GM19468 (cell line): ENCODE measurements around the gene GNS.
A peak's percentile ranks its signal among the peaks of the same experiment; 100 is the strongest.
"Not testable (repeated sequence)": the region's sequence is repeated elsewhere in the genome, so short reads cannot be mapped to it uniquely, and the experiment has no call there.

Source experiments
- ATAC-seq: cut with Tn5 transposase; IDR thresholded peaks from one replicate; pipeline ENCODE4 v1.9.1; 2021; ENCODE audit warnings: mild to moderate bottlenecking, moderate library complexity, moderate number of reproducible peaks; ENCODE audit not compliant: unreplicated experiment; ENCODE audit errors: extremely low read depth

GNS gene

DNA sequence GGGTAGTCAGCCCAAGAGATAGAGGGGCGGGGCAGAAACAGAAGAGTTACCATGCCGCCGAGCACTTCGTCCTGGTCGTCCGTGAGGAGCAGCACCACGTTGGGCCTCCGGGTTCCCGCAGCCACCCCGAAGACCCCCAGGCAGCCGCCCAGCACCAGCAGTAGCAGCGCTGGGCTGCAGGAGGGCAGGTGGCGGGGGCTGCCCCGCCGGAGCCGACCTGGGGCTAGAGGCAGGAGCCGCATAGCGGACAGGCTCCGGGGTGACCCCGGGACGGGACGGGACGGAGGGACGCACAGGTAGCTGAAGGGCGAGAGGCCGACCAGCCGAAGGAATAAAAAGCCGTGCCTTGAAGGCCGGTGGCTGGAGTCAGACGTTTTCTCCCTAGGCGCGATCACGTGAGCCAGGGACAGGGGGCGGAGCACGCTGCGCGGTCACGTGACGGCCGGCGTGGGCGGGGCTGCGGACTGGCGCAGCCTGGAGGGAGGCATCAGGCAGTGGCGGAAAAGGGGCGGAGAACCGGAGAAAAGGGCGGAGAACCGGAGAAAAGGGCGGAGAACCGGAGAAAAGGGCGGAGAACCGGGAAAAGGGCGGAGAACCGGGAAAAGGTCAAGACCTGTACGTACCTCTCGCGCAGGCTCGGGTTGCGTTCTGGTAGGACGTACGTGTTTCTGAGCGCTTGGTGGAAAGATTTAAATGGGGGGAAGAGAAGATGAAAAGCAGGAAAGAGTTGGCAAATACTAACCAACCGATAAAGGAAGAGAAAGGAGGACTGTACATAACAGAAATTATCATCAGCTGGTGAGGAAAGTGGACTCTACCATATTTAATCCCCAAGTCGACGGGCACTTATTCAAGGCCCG, at the start of gene GNS:
GNS (minus strand) TSS at position 372 of the 860 bp plus-strand sequence; CDS start at position 242, 130 bp downstream.
- peak; percentile 73 for ATAC-seq

DNA sequence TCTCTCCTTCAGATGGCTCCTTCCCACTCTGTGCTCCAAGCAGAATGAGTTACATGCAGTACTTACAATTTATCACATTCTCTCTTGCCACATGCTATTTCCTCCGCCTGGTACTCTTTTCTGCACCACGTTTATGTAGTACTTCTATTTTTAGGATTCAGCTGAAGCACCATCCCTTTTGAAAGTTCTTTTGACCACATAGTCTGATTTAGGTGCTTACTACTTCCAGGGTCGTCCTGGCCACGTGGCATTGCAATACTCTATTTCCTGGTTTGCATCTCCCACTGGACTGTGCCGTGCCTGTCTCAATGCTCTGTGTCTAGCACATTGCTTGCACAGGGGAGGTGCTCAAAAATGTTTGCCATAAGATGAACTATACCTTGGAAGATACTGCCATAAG, 48.9 kb upstream of the GNS start:
- ATAC-seq = no peak

- no peak for ATAC-seq
Measured at GRCh38 chr12:64806593-64807460, 47.6 kb upstream of the GNS start.

DNA sequence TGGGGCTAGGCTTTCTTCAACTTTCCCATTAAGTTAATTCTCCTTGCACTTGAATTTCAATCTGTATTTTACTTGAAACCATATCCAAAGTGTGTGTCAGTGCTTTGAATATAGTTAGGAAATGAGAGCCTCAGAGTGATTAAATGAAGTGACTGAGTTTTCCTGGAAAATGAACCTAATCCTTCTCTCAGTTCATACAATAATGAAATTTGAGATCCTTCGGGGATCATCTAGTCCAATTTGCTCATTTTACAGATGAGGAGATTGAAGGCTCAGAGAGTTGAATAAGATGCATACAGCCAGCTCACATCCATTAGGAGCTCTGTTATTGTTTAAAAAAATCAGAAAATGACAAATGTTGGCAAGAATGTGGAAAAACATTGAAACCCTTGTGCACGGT, 47.0 kb upstream of the GNS start:
- no peak for ATAC-seq

GRCh38 chr12:64802180-64802775, 43.1 kb upstream of the GNS start:
- not testable (repeated sequence) for ATAC-seq

- no peak for ATAC-seq
Measured at GRCh38 chr12:64801381-64801780, 42.2 kb upstream of the GNS start.

GRCh38 chr12:64800640-64801039, 41.4 kb upstream of the GNS start:
- ATAC-seq = peak; percentile 27

GRCh38 chr12:64798165-64798564, 39.0 kb upstream of the GNS start:
- ATAC-seq = no peak

GRCh38 chr12:64797156-64797555, 38.0 kb upstream of the GNS start:
- no peak for ATAC-seq

DNA sequence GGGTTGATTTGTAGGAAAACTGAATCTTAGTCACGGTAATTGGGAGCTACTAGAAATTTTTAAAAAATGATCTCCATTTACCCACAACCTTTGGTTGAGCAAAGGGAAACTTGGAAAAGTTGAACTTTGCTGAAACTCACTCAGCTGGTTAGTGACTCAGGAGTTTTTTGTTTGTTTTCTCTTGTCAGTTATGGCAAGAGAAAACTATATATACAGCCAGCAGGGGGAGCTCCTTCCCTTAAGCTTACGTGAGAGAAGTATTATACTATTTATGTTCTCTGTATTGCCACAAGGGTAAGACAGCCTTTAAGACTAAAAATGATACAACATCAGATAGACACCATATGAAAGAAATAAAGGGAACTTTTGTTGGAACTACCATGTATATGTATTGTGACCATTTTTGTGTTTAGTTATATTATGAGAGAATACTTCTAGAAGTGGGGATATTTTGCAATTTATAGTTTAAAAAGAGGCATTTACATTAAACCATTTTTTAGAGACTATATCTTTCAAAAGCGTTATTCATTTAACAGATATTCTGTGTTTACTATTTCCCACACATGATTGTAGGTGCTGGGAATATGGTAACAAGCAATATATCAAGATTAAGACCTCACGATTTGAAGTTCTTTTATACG, 37.1 kb upstream of the GNS start:
- no peak for ATAC-seq

DNA sequence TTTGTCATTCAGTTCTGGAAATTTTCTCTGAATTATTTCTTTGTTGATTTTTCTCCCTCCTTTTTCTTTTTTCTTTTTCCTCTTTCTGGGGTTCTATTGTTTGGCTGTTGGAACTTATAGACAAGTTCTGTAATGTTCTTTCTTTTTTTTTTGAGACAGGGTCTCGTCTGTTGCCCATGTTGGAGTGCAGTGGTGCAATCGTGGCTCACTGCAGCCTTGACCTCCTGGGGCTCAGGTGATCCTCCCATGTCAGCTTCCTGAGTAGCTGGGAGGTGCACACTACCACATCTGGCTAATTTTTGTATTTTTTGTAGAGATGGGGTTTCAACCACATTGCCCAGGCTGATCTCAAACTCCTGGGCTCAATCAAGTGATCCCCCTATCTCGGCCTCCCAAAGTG, 35.1 kb upstream of the GNS start:
- ATAC-seq = no peak

GRCh38 chr12:64793610-64794009, 34.4 kb upstream of the GNS start:
- no peak for ATAC-seq

DNA sequence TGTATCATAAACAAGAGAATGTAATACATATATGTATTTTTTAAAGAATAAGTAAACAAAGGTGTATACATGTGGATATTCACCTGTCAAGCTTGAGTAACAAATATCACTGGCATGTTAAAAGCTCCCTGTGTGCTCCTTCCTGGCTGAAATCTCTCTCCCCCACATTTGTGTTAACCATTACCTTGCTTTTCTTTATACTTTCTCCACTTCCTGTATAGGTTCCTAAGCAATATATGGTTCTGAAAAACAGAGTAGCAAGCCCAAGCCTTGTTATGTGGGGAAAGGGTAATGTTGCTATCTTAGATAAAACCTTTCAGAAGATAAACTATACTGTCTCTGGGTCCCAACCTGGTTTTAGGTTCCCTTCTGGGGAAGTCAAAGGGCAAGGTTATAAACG, 32.9 kb upstream of the GNS start:
- ATAC-seq = no peak

- ATAC-seq = no peak
Measured at GRCh38 chr12:64791036-64791435, 31.8 kb upstream of the GNS start.

- no peak for ATAC-seq
Measured at GRCh38 chr12:64790166-64790565, 31.0 kb upstream of the GNS start.

DNA sequence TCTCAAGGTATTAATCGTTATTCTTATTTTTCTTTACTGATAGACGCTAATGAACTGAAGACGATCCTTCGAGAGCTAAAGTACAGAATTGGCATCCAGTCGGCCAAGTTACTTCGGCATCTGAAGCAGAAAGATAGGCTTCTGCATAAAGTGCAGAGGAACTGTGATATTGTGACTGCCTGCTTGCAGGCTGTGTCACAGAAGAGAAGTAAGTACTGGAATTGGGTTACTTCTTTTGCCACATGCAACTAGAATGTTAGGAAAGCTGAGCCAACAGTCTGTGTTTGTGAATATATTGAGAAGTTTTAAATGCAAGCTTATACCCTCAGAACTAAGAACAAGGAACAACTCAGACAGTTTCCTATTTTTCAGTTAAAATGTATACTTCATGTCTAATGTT, 26.6 kb upstream of the GNS start:
- no peak for ATAC-seq

DNA sequence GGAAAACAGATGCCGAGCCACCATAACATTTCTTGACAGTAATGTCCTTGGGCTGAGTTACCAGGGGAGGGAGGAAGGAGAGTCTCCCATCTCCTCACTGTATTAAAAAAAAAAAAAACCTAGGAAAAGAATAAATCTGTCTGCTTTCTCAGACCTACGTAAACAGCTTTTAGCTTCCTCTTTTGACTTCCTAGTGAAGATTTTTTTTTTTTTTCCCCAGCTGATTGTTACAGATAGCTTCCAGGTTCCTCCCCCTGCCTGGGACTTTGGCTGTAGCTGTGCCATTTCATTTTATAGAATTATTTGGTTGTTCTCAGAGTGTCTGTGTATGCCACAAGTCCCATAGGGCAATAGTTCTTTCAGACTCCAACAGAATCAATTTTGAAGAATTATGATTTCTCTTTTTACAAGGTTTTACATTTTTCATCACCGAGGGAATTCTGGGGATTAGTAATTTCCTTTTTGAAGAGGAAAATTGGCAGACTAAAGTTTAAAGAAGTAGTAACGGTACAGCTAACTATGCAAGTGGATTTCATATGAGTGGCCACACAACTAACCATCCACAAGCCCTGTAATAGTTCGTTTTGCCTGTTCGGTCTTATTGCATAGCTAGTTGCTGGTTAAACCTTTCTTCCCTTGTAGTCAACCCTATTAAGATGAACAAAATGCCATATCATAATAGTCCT, 23.1 kb upstream of the GNS start:
- ATAC-seq = no peak

GRCh38 chr12:64781280-64782190, 22.3 kb upstream of the GNS start:
- no peak for ATAC-seq
